ENCODE results near the gene FKBP15. TPM values are rescaled to one million over a fixed set of nuclear protein-coding genes. Genes with fewer than 3 reads are reported as not detected.

Gene FKBP15
- total and polyA plus RNA-seq, 2 donors (not counting 3 experiments of a cell fraction or from before 2014, with no cell fraction given), result 16.8 to 26.8 TPM

DNA sequence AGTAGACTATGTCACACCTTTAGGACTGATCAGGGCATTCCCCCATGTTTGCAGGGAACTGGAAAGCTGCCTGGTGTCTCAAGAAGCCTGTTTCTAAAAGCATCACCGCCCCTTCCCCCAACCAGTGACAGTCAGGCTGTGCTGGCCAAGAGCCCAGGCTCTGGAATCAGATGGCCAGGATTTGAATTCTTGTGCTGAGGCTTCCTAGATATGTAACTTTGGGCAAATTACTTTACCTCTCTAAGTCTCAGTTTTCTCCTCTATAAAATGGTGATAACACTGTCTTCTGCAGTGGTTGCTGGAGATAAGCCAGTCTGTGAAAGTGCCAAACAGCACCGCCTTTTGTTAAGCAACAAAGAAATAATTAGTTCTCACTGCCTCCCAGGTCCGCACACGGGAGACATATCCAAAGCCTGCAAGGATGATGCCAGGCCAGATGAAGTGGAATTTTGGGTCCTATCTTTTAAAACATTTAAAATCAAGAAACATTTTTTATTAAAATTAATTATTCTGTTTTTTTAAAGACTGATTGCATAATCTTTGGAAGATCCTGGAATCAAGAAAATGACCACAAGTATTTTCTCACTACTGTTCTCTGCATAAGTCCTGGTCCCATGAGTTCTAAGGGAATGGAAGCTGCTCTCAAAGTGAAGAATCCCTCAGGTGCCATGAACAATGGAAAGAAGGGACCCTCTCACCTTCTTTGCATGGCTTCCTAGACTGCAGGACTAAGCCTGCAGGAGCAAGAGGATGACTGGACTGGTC, 56.4 kb downstream of the FKBP15 start:
- no peak overlapping the region for H3K27ac ChIP-seq (ENCODE audit: insufficient read depth, low read depth, low read length)
- H4K20me1 ChIP-seq (replicated peaks; ENCODE audit: control insufficient read depth, extremely low read depth, insufficient read depth, low read length), result no peaks in the 10 kb centered on the region
- POLR2A ChIA-PET, result no interaction called here
- intact Hi-C loops (cut with micrococcal nuclease), result no loop called here
- dilution Hi-C loops (cut with MboI; ENCODE audit: extremely low pct_ligation_motif_present, low sequenced_read_pairs), result no loop called here
- H3K9me3 ChIP-seq (replicated peaks; ENCODE audit: control insufficient read depth, insufficient read depth, low read length), result no peaks in the 10 kb centered on the region
- no peak overlapping the region for H2AFZ ChIP-seq (ENCODE audit: low read depth, low read length)
- H3K9ac ChIP-seq (replicated peaks; ENCODE audit: extremely low read depth, insufficient read depth, low read length), result no peak overlapping the region
- DNase-seq (ENCODE audit: low read depth, low spot score), result no peak
- no TSS peak for BruUV-seq (replicated peaks)
- no peaks in the 10 kb centered on the region for H3K4me1 ChIP-seq (ENCODE audit: control insufficient read depth, extremely low read depth, insufficient read depth, low read length)
- H3K9me1 ChIP-seq (replicated peaks; ENCODE audit: control insufficient read depth, extremely low read depth, insufficient read depth, low read length), result no peaks in the 10 kb centered on the region
- peaks cover 11 to 47% of the 10 kb centered on the region in 2 experiments for H3K36me3 ChIP-seq (ENCODE audit: control insufficient read depth in 2 of 2, extremely low read depth in 1 of 2, insufficient read depth in 2 of 2, low read length in 2 of 2)
- no peak overlapping the region for H3K4me2 ChIP-seq (ENCODE audit: insufficient read depth, low read length)
- no peak for TF ChIP-seq EZH2 (IDR thresholded peaks at IDR 0.05; ENCODE audit: borderline replicate concordance, low read depth, low read length, severe bottlenecking)
- no peak for TF ChIP-seq POLR2A (IDR thresholded peaks at IDR 0.05; ENCODE audit: low read depth, low read length)
- TF ChIP-seq JUN (IDR thresholded peaks at IDR 0.05; ENCODE audit: borderline replicate concordance, insufficient read depth, insufficient read length, low read depth), result no peak
- TF ChIP-seq POLR2AphosphoS5 (IDR thresholded peaks at IDR 0.05; ENCODE audit: insufficient read depth, low read depth, low read length), result no peak
- no peak for TF ChIP-seq MYC (IDR thresholded peaks at IDR 0.05; ENCODE audit: low read depth, low read length)
- TF ChIP-seq GATA2 (IDR thresholded peaks at IDR 0.05; ENCODE audit: insufficient read depth, insufficient read length, low read depth, low read length), result no peak
- no peak for TF ChIP-seq FOS (IDR thresholded peaks at IDR 0.05; ENCODE audit: borderline replicate concordance, insufficient read depth, low read length)
- TF ChIP-seq, protein P1, sequence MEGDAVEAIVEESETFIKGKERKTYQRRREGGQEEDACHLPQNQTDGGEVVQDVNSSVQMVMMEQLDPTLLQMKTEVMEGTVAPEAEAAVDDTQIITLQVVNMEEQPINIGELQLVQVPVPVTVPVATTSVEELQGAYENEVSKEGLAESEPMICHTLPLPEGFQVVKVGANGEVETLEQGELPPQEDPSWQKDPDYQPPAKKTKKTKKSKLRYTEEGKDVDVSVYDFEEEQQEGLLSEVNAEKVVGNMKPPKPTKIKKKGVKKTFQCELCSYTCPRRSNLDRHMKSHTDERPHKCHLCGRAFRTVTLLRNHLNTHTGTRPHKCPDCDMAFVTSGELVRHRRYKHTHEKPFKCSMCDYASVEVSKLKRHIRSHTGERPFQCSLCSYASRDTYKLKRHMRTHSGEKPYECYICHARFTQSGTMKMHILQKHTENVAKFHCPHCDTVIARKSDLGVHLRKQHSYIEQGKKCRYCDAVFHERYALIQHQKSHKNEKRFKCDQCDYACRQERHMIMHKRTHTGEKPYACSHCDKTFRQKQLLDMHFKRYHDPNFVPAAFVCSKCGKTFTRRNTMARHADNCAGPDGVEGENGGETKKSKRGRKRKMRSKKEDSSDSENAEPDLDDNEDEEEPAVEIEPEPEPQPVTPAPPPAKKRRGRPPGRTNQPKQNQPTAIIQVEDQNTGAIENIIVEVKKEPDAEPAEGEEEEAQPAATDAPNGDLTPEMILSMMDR (IDR thresholded peaks at IDR 0.05; ENCODE audit: extremely low read depth in 1 of 2, insufficient read depth in 1 of 2, low read depth in 1 of 2, low read length in 2 of 2), result no peak
- TF ChIP-seq, protein P2, sequence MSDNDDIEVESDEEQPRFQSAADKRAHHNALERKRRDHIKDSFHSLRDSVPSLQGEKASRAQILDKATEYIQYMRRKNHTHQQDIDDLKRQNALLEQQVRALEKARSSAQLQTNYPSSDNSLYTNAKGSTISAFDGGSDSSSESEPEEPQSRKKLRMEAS (IDR thresholded peaks at IDR 0.05; ENCODE audit: insufficient read depth, insufficient read length), result no peak
- H3K4me3 ChIP-seq (replicated peaks in 1 of 3; ENCODE audit: insufficient read depth in 1 of 3, low read depth in 1 of 3, low read length in 3 of 3), result no peak overlapping the region
- no peak for FAIRE-seq
- H3K79me2 ChIP-seq (ENCODE audit: control insufficient read depth, insufficient read depth, low read length), result no peaks in the 10 kb centered on the region
- CTCF ChIA-PET, result no interaction called here
- H3K27me3 ChIP-seq (ENCODE audit: control insufficient read depth in 2 of 2, insufficient read depth in 2 of 2, low read length in 2 of 2), result no peaks in the 10 kb centered on the region

Measured in endothelial cell of umbilical vein (primary cell).